Dendritic cell treated with granulocyte-macrophage colony-stimulating factor and Interleukin-4, amounts not matched to agents 40 ng/mL and 50 ng/mL, for 4 days (primary cell): ENCODE results near the gene TEDDM1.

ENCODE experiments used
- H3K27ac Mint-ChIP-seq: one replicate; pipeline ENCODE4 v1.8.0; 2022; ENCODE audit warnings: mild to moderate bottlenecking, mixed read lengths
- H3K27me3 Mint-ChIP-seq: one replicate; pipeline ENCODE4 v1.8.0; 2022; ENCODE audit warnings: mild to moderate bottlenecking, mixed read lengths
- H3K36me3 Mint-ChIP-seq: one replicate; pipeline ENCODE4 v1.8.0; 2022; ENCODE audit warnings: low read depth, mixed read lengths
- H3K4me1 Mint-ChIP-seq: one replicate; pipeline ENCODE4 v1.8.0; 2022; ENCODE audit warnings: low read depth, mixed read lengths
- H3K4me3 Mint-ChIP-seq: one replicate; pipeline ENCODE4 v1.8.0; 2022; ENCODE audit warnings: mild to moderate bottlenecking, moderate library complexity, mixed read lengths
- H3K9me3 Mint-ChIP-seq: one replicate; pipeline ENCODE4 v1.8.0; 2022; ENCODE audit warnings: mixed read lengths
- intact Hi-C: fragments of 100-400 bp; cut with micrococcal nuclease; formaldehyde crosslinking; loops from one replicate; pipeline ENCODE4 v1.15.0; 2022

The TEDDM1 gene

DNA sequence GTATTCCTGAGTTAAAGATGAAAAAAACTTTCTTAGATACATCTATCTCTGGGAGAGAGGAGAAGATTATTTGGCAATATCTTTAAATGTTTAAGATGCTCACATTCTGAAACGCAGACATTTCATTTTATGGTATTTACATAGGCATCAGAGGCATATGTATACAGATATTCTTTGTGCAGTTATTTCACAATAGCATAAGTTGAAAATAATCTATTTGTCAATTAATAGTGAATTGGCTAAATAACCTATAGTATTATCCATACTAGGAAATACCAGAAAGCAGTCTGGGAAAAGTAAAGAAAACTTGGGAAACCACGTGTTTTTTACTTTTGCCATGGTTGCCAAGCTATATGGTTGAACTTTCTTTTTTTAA lies 44.8 kb downstream of the TEDDM1 start:
- no peak overlapping the region for H3K4me3 Mint-ChIP-seq
- no peaks in the 10 kb centered on the region for H3K9me3 Mint-ChIP-seq
- intact Hi-C loops: no loop called here
- no peaks in the 10 kb centered on the region for H3K36me3 Mint-ChIP-seq
- H3K4me1 Mint-ChIP-seq: no peaks in the 10 kb centered on the region
- no peaks in the 10 kb centered on the region for H3K27me3 Mint-ChIP-seq
- H3K27ac Mint-ChIP-seq: no peak overlapping the region

DNA sequence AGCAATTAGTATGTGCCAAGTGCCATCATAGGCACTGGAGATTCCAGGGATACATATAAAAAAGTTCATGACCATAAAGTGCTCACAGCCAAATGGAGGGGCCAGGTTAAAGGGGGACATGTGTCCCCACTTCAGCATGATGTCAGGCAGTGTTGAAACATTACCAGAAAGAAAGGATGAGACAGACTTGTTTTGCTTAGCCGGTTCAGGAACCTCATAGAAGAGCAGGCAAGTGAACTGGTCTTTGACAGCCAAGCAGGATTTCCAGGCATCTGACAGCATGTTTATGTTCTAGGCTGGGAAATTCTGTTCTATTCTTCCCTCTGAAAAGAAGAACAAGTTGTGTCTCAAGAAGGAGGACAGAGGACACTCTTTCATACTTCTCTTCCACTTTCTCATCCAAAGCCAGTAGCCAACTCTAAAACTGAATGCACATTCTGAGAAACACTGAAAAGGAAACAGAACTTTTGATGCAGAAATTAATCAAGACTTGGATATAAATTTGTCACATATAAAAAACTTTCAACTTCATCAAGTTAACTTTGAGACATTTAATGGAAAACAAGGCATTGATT lies 48.6 kb downstream of the TEDDM1 start:
- Mint-ChIP-seq H3K9me3 (no peaks in the 10 kb centered on the region), H3K4me1 (peaks cover 4% of the 10 kb centered on the region), H3K27me3 (peaks cover 1% of the 10 kb centered on the region), H3K4me3 (no peak overlapping the region), H3K27ac (no peak overlapping the region), H3K36me3 (no peaks in the 10 kb centered on the region)
- intact Hi-C loops: no loop called here

DNA sequence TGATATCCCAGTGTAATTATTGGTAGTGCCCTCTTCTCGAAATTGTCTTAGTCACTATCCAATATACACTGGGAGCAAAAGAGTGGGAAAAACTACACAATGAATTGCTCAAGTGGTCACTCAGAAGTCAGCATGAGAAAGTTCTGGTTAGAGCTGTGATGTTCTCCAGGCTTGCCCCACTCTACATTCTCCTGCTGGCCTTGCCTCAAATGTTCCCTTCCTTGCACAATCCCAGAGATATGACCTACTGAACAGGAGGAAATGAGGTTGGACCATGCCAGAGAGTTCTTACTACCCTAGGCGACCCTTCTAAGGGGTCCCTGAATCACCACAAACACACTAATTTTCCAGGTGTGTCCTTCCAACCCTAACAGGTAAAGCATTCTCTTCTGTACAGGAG lies 49.6 kb downstream of the TEDDM1 start:
- H3K9me3 Mint-ChIP-seq: no peaks in the 10 kb centered on the region
- no peak overlapping the region for H3K4me3 Mint-ChIP-seq
- no peak overlapping the region for H3K27ac Mint-ChIP-seq
- intact Hi-C loops: no loop called here
- peaks cover 6% of the 10 kb centered on the region for H3K4me1 Mint-ChIP-seq
- no peaks in the 10 kb centered on the region for H3K36me3 Mint-ChIP-seq
- peaks cover 1% of the 10 kb centered on the region for H3K27me3 Mint-ChIP-seq

DNA sequence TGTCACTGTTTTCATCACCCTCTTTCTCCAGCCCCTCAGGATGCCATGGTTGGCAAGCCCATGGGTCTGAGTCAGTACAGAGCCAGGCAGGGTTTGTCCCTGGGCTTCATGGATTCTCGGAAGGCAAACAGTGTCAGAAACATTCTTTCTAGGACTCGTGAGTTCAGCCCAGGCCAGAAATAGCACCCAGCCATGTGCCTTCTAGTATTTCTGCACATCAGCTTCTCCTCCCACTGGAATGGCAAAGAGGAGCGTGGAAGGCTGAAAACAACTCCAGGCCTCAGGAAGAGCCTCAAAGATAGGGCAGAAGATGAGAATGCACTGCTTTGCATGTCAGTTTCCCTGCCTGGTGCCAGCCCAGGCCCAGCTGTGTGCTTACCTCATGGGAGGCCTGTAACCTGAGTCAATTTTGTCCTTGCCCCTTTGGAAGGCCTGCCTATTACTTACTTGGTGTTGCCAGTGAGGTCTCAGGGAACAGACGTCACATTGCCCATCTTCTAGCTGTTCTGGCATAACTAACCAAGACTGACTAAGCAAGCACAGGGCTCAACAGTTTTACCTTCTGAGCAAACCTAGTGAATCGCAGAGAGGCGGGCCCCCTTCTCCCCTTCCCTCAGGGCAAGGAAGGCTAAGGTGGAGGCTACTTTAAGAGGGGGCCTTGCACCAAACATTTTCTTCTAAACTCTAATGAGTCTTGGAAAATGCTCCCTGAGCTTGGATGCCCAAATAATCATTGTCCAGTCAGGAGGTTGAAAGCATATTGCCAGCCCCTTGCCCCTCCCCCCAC lies 51.3 kb downstream of the TEDDM1 start:
- intact Hi-C loops: no loop called here
- Mint-ChIP-seq H3K4me3 (no peak overlapping the region), H3K27ac (no peak overlapping the region), H3K36me3 (no peaks in the 10 kb centered on the region), H3K4me1 (peaks cover 6% of the 10 kb centered on the region), H3K9me3 (no peaks in the 10 kb centered on the region), H3K27me3 (peaks cover 1% of the 10 kb centered on the region)
